Heart right ventricle (tissue), 16 donors: Measurements from ENCODE around the gene IL1A. TPM values are rescaled to one million over a fixed set of nuclear protein-coding genes. Genes with fewer than 3 reads are reported as not detected.

Experiments used
- ATAC-seq, 8 donors: fragments of 200-7000 bp; cut with Tn5 transposase; one replicate each; pipeline ENCODE4 v1.9.1; 2020; ENCODE audit warnings: mild to moderate bottlenecking in 8 of 8, moderate library complexity in 8 of 8, moderate number of reproducible peaks in 1 of 8
- DNase-seq, 2 donors: peaks; one replicate each; pipeline ENCODE4 v3.0.0-alpha.2; 2020
- H3K27ac ChIP-seq, 10 donors: fragments of 200-600 bp; sonication (generic) in 2 of 10; one replicate each; pipeline versions ENCODE4 v1.5.0 to v1.8.0; 2020 to 2022; ENCODE audit warnings: mild to moderate bottlenecking in 3 of 10
- H3K27me3 ChIP-seq, 7 donors: fragments of 200-600 bp; one replicate each; pipeline ENCODE4 v1.8.0; 2021 to 2022; ENCODE audit warnings: mild to moderate bottlenecking in 2 of 7
- H3K36me3 ChIP-seq, 9 donors: fragments of 200-600 bp; sonication (generic) in 1 of 9; one replicate each; pipeline versions ENCODE4 v1.5.0 to v1.8.0; 2020 to 2022; ENCODE audit warnings: mild to moderate bottlenecking in 2 of 9
- H3K4me1 ChIP-seq, 9 donors: fragments of 200-600 bp; sonication (generic) in 1 of 9; one replicate each; pipeline versions ENCODE4 v1.5.0 to v1.8.0; 2020 to 2022; ENCODE audit warnings: mild to moderate bottlenecking in 4 of 9
- H3K4me3 ChIP-seq, 10 donors: fragments of 200-600 bp; sonication (generic) in 2 of 10; one replicate each; pipeline versions ENCODE4 v1.5.0 to v1.8.0; 2020 to 2022; ENCODE audit warnings: mild to moderate bottlenecking in 7 of 10, moderate library complexity in 2 of 10
- H3K9me3 ChIP-seq, 11 donors: fragments of 200-600 bp in 10 of 11; sonication (generic) in 2 of 11; one replicate each; pipeline versions ENCODE4 v1.5.0 to v1.8.0; 2013 to 2022; ENCODE audit warnings: mild to moderate bottlenecking in 2 of 11, control low read depth in 1 of 11, moderate library complexity in 1 of 11
- WGBS, 2 donors: extraction: QIAGEN DNeasy Blood & Tissue Kit; methylation state at CpG; one replicate each; pipeline ENCODE4 v1.1.7; 2013; ENCODE audit warnings: inconsistent platforms in 1 of 2; 5-methylcytosine and 5-hydroxymethylcytosine counted together
- intact Hi-C, 10 donors: fragments of 100-400 bp; cut with DNase I; formaldehyde crosslinking; loops; one replicate each; pipeline versions ENCODE4 v1.11.1 to v1.14.2; 2022
- polyA plus RNA-seq, 2 donors: library from polyadenylated mRNA; stranded (reverse); fragments of 200-250 nt; gene quantifications; one replicate each; pipeline ENCODE4 v1.2.3, GENCODE V29; 2013
- total RNA-seq, 10 donors: library from RNA; stranded (reverse); fragmentation: NEBNext Ultra II Directional in 3 of 10; extraction: Animal tissue kit (Norgen Biotek cat#: 25700) in 3 of 10; gene quantifications; one replicate each; pipeline versions ENCODE4 v1.2.1 to v1.2.4, GENCODE V29; 2021 to 2023
- TF ChIP-seq, protein P1 (sequence below), 9 donors: fragments of 200-600 bp; sonication (generic) in 2 of 9; IDR thresholded peaks; one replicate each; pipeline versions ENCODE4 v1.5.0 to v1.8.0; 2021 to 2022; ENCODE audit warnings: antibody characterized with exemption in 9 of 9, mild to moderate bottlenecking in 5 of 9, moderate library complexity in 1 of 9
- donor health status: Arrhythmogenic right ventricular cardiomyopathy.
- donor health status: ischemic (EF 13 %, LVEDD 7.1; RV severe dilation, severe dysfunction).
- donor health status: healthy with polysubstance abuse.
- donor health status: DM: no; HTN: yes; CAD: no.
- donor health status: DM: no; HTN: no; CAD: no.
- donor health status: ischemic (EF 25% LVEDD 6.9; RV normal size, moderate dysfunction).
- donor health status: ischemic (EF 25% LVEDD 5.7; RV mildly dilated, moderate dysfunction).
- donor health status: healthy.
- donor health status: DM: yes; HTN: yes; CAD: no.
- donor health status: Ischemic cardiomyopathy.
- donor health status: ischemic (EF 35%, LVEDD 5.7; RV mildly dilated, moderate dysfunction).
- donor health status: nonischemic (EF 11% LVEDD 7.7; RV severe dilation, severe dysfunction).
- donor health status: DM: yes; HTN: yes; CAD: no.
- donor health status: PGD.
- donor health status: ischemic (EF 29% LVEDD 5.4; RV normal size, mild dysfunction).
- donor health status: nonischemic (EF 23%, LVEDD 6.1; RV moderate dilation, normal function).

The IL1A gene
- total and polyA plus RNA-seq, 12 donors: 0.01 TPM; not detected in 11

DNA sequence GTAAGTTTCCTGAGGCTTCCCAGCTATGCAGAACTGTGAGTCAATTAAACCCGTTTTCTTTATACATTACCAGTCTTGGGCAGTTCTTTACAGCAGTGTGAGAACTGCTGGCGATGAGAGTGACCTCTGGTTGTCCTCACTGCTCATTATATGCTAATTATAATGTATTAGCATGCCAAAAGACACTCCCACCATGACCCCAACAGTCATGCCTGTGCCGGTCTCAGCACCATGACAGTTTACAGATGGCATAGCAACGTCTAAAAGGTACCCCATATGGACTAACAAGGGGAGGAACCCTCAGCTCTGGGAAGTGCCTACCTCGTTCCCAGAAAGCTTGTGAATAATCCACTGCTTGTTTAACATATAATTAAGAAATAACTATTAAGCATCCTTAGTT lies 8.1 kb upstream of the IL1A start:
- WGBS, 2 donors: 83 to 90% methylated on average over 5 of the region's 5 CpGs
- TF ChIP-seq, protein P1, sequence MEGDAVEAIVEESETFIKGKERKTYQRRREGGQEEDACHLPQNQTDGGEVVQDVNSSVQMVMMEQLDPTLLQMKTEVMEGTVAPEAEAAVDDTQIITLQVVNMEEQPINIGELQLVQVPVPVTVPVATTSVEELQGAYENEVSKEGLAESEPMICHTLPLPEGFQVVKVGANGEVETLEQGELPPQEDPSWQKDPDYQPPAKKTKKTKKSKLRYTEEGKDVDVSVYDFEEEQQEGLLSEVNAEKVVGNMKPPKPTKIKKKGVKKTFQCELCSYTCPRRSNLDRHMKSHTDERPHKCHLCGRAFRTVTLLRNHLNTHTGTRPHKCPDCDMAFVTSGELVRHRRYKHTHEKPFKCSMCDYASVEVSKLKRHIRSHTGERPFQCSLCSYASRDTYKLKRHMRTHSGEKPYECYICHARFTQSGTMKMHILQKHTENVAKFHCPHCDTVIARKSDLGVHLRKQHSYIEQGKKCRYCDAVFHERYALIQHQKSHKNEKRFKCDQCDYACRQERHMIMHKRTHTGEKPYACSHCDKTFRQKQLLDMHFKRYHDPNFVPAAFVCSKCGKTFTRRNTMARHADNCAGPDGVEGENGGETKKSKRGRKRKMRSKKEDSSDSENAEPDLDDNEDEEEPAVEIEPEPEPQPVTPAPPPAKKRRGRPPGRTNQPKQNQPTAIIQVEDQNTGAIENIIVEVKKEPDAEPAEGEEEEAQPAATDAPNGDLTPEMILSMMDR (IDR thresholded peaks at IDR 0.05): no peak
- peaks cover 0 to 43% (median 3%) of the 10 kb centered on the region in 9 donors for H3K4me1 ChIP-seq
- ATAC-seq (no peak), DNase-seq (no peak)
- intact Hi-C loops: no loop called here
- no peaks in the 10 kb centered on the region for H3K9me3 ChIP-seq
- H3K27ac ChIP-seq: peak overlapping the region in 1 of 10 donors; percentile 76
- H3K27me3 ChIP-seq: peaks cover 0 to 5% (median 0%) of the 10 kb centered on the region in 7 donors
- H3K36me3 ChIP-seq: no peaks in the 10 kb centered on the region
- no peak overlapping the region for H3K4me3 ChIP-seq

DNA sequence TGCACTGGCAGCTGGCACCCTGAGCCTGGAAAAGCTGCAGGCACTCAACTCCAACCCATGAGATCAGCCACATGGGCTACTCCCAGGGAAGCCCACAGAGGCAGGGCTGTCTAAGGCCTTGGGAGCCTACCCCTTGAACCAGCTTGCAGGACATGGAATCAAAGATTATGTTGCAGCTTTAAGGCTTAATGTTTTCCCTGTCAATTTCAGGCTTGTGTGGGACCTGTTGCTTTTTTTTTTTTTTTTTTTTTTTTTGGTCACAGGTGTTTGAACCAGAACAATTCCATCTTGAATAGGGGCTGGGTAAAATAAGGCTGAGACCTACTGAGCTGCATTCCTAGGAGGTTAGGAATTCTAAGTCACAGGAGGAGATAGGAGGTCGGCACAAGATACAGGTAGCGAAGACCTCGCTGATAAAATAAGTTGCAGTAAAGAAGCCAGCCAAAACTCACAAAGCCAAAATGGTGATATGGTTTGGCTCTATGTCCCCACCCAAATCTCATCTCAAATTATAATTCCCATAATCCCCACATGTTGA lies 7.5 kb upstream of the IL1A start:
- ATAC-seq (no peak), DNase-seq (no peak)

DNA sequence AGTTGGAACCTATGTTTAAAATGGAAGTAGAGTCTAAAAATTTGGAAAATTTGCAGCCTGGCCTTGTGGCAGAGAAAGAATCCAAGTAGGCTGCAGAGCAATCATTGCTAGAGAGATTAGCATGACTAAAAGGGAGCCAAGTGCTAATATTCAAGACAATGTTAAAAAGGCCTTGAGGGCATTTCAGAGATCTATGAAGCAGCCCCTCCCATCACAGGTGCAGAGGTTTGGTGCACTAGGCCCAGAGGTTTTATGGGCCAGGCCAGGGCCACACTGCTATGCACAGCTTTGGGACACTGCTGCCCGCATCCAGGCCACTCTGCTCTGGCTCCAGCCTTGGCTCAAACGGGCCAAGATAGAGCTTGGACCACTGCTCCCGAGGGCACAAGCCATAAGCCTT lies 6.7 kb upstream of the IL1A start:
- TF ChIP-seq, protein P1 (IDR thresholded peaks at IDR 0.05): no peak
- no peak for ATAC-seq
- peaks cover 0 to 43% (median 3%) of the 10 kb centered on the region in 9 donors for H3K4me1 ChIP-seq
- DNase-seq: no peak
- H3K36me3 ChIP-seq: no peaks in the 10 kb centered on the region
- H3K27ac ChIP-seq: no peak overlapping the region
- no peak overlapping the region for H3K4me3 ChIP-seq
- no peaks in the 10 kb centered on the region for H3K9me3 ChIP-seq
- no peaks in the 10 kb centered on the region for H3K27me3 ChIP-seq
- intact Hi-C loops: no loop called here
- 95 to 96% methylated on average over 3 of the region's 3 CpGs for WGBS, 2 donors

More for the DNA sequence above, 7.5 kb upstream of the IL1A start:
- Histone ChIP-seq H3K9me3 (no peaks in the 10 kb centered on the region), H3K27me3 (peaks cover 0 to 3% (median 0%) of the 10 kb centered on the region in 7 donors), H3K27ac (no peak overlapping the region), H3K36me3 (no peaks in the 10 kb centered on the region), H3K4me1 (peaks cover 0 to 43% (median 3%) of the 10 kb centered on the region in 9 donors), H3K4me3 (no peak overlapping the region)
- intact Hi-C loops: no loop called here
- TF ChIP-seq, protein P1 (IDR thresholded peaks at IDR 0.05): no peak
- WGBS, 2 donors: 89 to 90% methylated on average over 3 of the region's 3 CpGs

DNA sequence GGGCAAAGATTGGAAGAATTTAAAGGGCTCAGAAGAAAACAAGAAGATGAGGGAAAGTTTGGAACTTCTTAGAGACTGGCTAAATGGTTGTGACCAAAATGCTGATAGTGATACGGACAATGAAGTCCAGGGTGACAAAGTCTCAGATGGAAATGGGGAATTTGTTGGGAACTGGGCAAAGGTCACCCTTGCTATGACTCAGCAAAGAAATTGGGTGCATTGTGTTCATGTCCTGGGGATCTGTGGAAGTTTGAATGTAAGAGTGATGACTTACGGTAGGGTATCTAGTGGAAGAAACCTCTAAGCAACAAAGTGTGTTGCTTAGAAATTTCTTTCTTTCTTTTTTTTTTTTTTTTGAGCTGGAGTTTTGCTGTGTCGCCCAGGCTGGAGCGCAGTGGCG lies 6.0 kb upstream of the IL1A start:
- Histone ChIP-seq H3K4me3 (no peak overlapping the region), H3K27ac (no peak overlapping the region), H3K27me3 (no peaks in the 10 kb centered on the region), H3K9me3 (no peaks in the 10 kb centered on the region), H3K4me1 (peaks cover 0 to 38% (median 3%) of the 10 kb centered on the region in 9 donors), H3K36me3 (no peaks in the 10 kb centered on the region)
- TF ChIP-seq, protein P1 (IDR thresholded peaks at IDR 0.05): no peak
- ATAC-seq (no peak), DNase-seq (no peak)
- intact Hi-C loops: no loop called here
- WGBS, 2 donors: 96 to 98% methylated on average over 5 of the region's 5 CpGs
